HEK293 (cell line): ENCODE results near the gene YWHAG.

Source experiments
- CTCF ChIA-PET: fragments of 350-600 bp; formaldehyde crosslinking; extraction: SDS; loops from one replicate; lab custom pipeline; 2021; ENCODE audit warnings: antibody characterized with exemption; lab: Yijun Ruan, JAX
- POLR2A ChIA-PET: fragments of 300-600 bp; formaldehyde crosslinking; extraction: SDS; loops from one replicate; lab custom pipeline; 2020; ENCODE audit warnings: antibody characterized with exemption, inconsistent platforms; lab: Yijun Ruan, JAX
- H3K27ac ChIP-seq: fragments of 200-500 bp; sonication (Bioruptor generic); 2 replicates; pipeline ENCODE4 v1.5.1; 2014; ENCODE audit warnings: low read depth, low read length, control low read depth, inconsistent platforms; ENCODE audit errors: extremely low read depth
- H3K36me3 ChIP-seq, 2 experiments: fragments of 200-500 bp in 1 of 2; sonication (Bioruptor generic) in 1 of 2; 1 replicate in 1 of 2; 2 replicates in 1 of 2; pipeline ENCODE4 v1.5.1; 2014 to 2017; ENCODE audit warnings: inconsistent platforms in 2 of 2, low read length in 2 of 2; ENCODE audit not compliant: control insufficient read depth in 2 of 2, insufficient read depth in 1 of 2
- H3K4me1 ChIP-seq: fragments of 200-500 bp; sonication (Bioruptor generic); 2 replicates; pipeline ENCODE4 v1.5.1; 2014; ENCODE audit warnings: mild to moderate bottlenecking, low read length, inconsistent platforms; ENCODE audit not compliant: control insufficient read depth, insufficient read depth
- H3K4me3 ChIP-seq: 2 replicates; pipeline ENCODE4 v1.5.1; 2011; ENCODE audit warnings: low read depth, mild to moderate bottlenecking, control low read depth, low read length, moderate library complexity
- H3K9me3 ChIP-seq: fragments of 200-500 bp; sonication (Bioruptor generic); 2 replicates; pipeline ENCODE4 v1.5.1; 2014; ENCODE audit warnings: low read depth, low read length, inconsistent platforms; ENCODE audit not compliant: control insufficient read depth, insufficient read depth
- GLIS2 ChIP-seq: fragments of 450-650 bp; formaldehyde crosslinking; IDR thresholded peaks from 2 replicates; pipeline ENCODE4 v1.5.1; 2016; ENCODE audit warnings: missing biosample characterization, missing genetic modification characterization
- HOXC10 ChIP-seq: sonication (generic); formaldehyde crosslinking; IDR thresholded peaks from 2 replicates; pipeline ENCODE4 v1.8.1; 2023; ENCODE audit warnings: mild to moderate bottlenecking, missing genetic modification reagents
- KLF1 ChIP-seq: fragments of 450-650 bp; formaldehyde crosslinking; IDR thresholded peaks from 2 replicates; pipeline ENCODE4 v1.5.1; 2016; ENCODE audit warnings: missing biosample characterization, missing genetic modification characterization
- KLF16 ChIP-seq: fragments of 450-650 bp; formaldehyde crosslinking; IDR thresholded peaks from 2 replicates; pipeline ENCODE4 v1.5.1; 2017; ENCODE audit warnings: missing biosample characterization, missing genetic modification characterization
- KLF8 ChIP-seq: fragments of 450-650 bp; formaldehyde crosslinking; IDR thresholded peaks from 2 replicates; pipeline ENCODE4 v1.5.1; 2016; ENCODE audit warnings: missing biosample characterization, missing genetic modification characterization
- KLF9 ChIP-seq: fragments of 450-650 bp; formaldehyde crosslinking; IDR thresholded peaks from 2 replicates; pipeline ENCODE4 v1.5.1; 2016; ENCODE audit warnings: missing biosample characterization, missing genetic modification characterization, low read depth
- SETDB1 ChIP-seq: IDR thresholded peaks from one replicate; pipeline ENCODE4 v1.6.1; 2017; ENCODE audit warnings: mild to moderate bottlenecking, low read length, moderate library complexity, mixed read lengths; ENCODE audit not compliant: insufficient read length
- SP2 ChIP-seq: fragments of 450-650 bp; formaldehyde crosslinking; IDR thresholded peaks from 2 replicates; pipeline ENCODE4 v1.5.1; 2016; ENCODE audit warnings: missing biosample characterization, missing genetic modification characterization
- ZBTB17 ChIP-seq: fragments of 450-650 bp; formaldehyde crosslinking; IDR thresholded peaks from 2 replicates; pipeline ENCODE4 v1.5.1; 2016; ENCODE audit warnings: missing biosample characterization, missing genetic modification characterization
- ZBTB21 ChIP-seq: fragments of 450-650 bp; formaldehyde crosslinking; IDR thresholded peaks from 2 replicates; pipeline ENCODE4 v1.5.1; 2017; ENCODE audit warnings: missing biosample characterization, missing genetic modification characterization
- ZBTB48 ChIP-seq: fragments of 450-650 bp; formaldehyde crosslinking; IDR thresholded peaks from 2 replicates; pipeline ENCODE4 v1.5.1; 2016; ENCODE audit warnings: missing biosample characterization, missing genetic modification characterization
- ZBTB8A ChIP-seq: fragments of 450-650 bp; formaldehyde crosslinking; IDR thresholded peaks from 2 replicates; pipeline ENCODE4 v1.5.1; 2016; ENCODE audit warnings: missing biosample characterization, missing genetic modification characterization
- ZEB2 ChIP-seq: fragments of 450-650 bp; formaldehyde crosslinking; IDR thresholded peaks from 2 replicates; pipeline ENCODE4 v1.5.1; 2016; ENCODE audit warnings: missing biosample characterization, missing genetic modification characterization
- ZNF132 ChIP-seq: fragments of 450-650 bp; formaldehyde crosslinking; IDR thresholded peaks from 2 replicates; pipeline ENCODE4 v1.5.1; 2017; ENCODE audit warnings: missing biosample characterization, missing genetic modification characterization, borderline replicate concordance
- ZNF138 ChIP-seq: fragments of 450-650 bp; formaldehyde crosslinking; IDR thresholded peaks from 2 replicates; pipeline ENCODE4 v1.5.1; 2016; ENCODE audit warnings: missing biosample characterization, missing genetic modification characterization, borderline replicate concordance
- ZNF221 ChIP-seq: fragments of 450-650 bp; formaldehyde crosslinking; IDR thresholded peaks from 2 replicates; pipeline ENCODE4 v1.5.1; 2017; ENCODE audit warnings: missing biosample characterization, missing genetic modification characterization, borderline replicate concordance
- ZNF324 ChIP-seq: fragments of 450-650 bp; formaldehyde crosslinking; IDR thresholded peaks from 2 replicates; pipeline ENCODE4 v1.5.1; 2016; ENCODE audit warnings: missing biosample characterization, missing genetic modification characterization
- ZNF335 ChIP-seq: fragments of 450-650 bp; formaldehyde crosslinking; conservative IDR thresholded peaks from 2 replicates; pipeline ENCODE4 v1.5.1; 2016; ENCODE audit warnings: missing biosample characterization, missing genetic modification characterization
- ZNF394 ChIP-seq: fragments of 450-650 bp; formaldehyde crosslinking; IDR thresholded peaks from 2 replicates; pipeline ENCODE4 v1.5.1; 2016; ENCODE audit warnings: missing biosample characterization, missing genetic modification characterization, mild to moderate bottlenecking, moderate library complexity, borderline replicate concordance
- ZNF423 ChIP-seq: fragments of 450-650 bp; formaldehyde crosslinking; IDR thresholded peaks from 2 replicates; pipeline ENCODE4 v1.5.1; 2016; ENCODE audit warnings: missing biosample characterization, missing genetic modification characterization
- ZNF555 ChIP-seq: fragments of 450-650 bp; formaldehyde crosslinking; conservative IDR thresholded peaks from 2 replicates; pipeline ENCODE4 v1.5.1; 2017; ENCODE audit warnings: missing biosample characterization, mild to moderate bottlenecking, missing genetic modification characterization, inconsistent platforms
- ZNF561 ChIP-seq: fragments of 450-650 bp; IDR thresholded peaks from 2 replicates; pipeline ENCODE4 v1.5.1; 2018; ENCODE audit warnings: missing biosample characterization, missing genetic modification characterization, borderline replicate concordance
- ZNF629 ChIP-seq: fragments of 450-650 bp; formaldehyde crosslinking; IDR thresholded peaks from 2 replicates; pipeline ENCODE4 v1.5.1; 2017; ENCODE audit warnings: missing biosample characterization, missing genetic modification characterization
- ZNF654 ChIP-seq: fragments of 450-650 bp; formaldehyde crosslinking; IDR thresholded peaks from 2 replicates; pipeline ENCODE4 v1.5.1; 2016; ENCODE audit warnings: low read depth, missing biosample characterization, missing genetic modification characterization
- ZNF76 ChIP-seq: fragments of 450-650 bp; formaldehyde crosslinking; IDR thresholded peaks from 2 replicates; pipeline ENCODE4; 2016; ENCODE audit warnings: low read depth, missing biosample characterization, missing genetic modification characterization, borderline replicate concordance
- ZNF843 ChIP-seq: fragments of 450-650 bp; formaldehyde crosslinking; IDR thresholded peaks from 2 replicates; pipeline ENCODE4 v1.5.1; 2016; ENCODE audit warnings: missing biosample characterization, missing genetic modification characterization
- TF ChIP-seq, protein P1 (sequence below): fragments of 450-650 bp; formaldehyde crosslinking; IDR thresholded peaks from 2 replicates; pipeline ENCODE4 v1.5.1; 2016; ENCODE audit warnings: missing biosample characterization, missing genetic modification characterization
- TF ChIP-seq, protein P2 (sequence below): fragments of 450-650 bp; formaldehyde crosslinking; IDR thresholded peaks from 2 replicates; pipeline ENCODE4 v1.5.1; 2016; ENCODE audit warnings: missing biosample characterization, missing genetic modification characterization
- TF ChIP-seq, protein P3 (sequence below): fragments of 450-650 bp; formaldehyde crosslinking; IDR thresholded peaks from 2 replicates; pipeline ENCODE4 v1.5.1; 2016; ENCODE audit warnings: missing biosample characterization, missing genetic modification characterization
- TF ChIP-seq, protein P4 (sequence below): fragments of 450-650 bp; formaldehyde crosslinking; IDR thresholded peaks from 2 replicates; pipeline ENCODE4 v1.5.1; 2016; ENCODE audit warnings: missing biosample characterization, missing genetic modification characterization

Gene YWHAG

DNA sequence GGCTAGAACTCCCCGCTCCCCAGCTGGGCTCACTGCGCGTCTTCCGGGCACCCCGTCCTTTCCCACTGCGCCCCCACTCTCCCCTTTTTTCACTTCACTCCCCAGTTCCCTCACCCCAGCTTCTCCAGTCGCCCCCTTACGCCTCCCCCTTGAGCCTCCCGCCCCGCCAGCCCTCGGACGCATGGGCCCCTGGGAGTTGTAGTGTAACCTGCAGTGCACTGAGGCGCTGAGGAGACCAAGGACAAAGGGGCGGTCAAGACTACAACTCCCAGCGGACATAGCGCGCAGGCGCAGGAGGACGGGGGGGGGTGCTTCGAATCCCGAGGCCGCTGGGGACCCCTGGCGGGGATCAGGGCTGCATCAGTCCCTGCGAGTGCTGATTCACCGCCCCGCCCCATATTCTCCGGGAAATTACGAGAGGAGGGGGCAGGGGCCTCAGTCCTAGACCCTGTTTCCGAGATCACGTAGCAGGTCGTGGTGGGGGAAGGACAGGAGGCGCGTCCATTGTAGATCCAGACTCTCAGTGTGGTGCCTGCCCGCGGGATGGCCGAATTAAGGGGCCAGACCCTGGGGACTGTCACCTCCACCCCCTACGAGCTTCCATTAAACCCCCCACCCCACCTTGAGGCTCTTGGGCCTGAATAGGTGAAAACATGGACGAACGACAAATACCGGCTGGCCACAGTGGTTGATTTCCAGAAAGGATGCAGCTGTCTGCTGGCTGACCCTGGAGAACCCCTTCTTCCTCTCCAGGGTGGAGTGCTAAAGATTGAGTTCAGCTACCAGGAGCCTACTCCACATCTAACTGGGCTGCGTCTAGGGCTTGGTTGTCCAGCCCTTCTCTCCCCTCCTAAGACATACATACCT, 553 bp upstream of the YWHAG start:
- ChIA-PET POLR2A (interaction anchor here (0.6 to 1.8 kb wide), 22 partner anchors 8 to 389 kb away, joined by 3 to 24 read pairs (median 4); partner anchors contain the start of genes MDH2, STYXL1 and ZP3), CTCF (interaction anchor here (0.6 to 1.4 kb wide), 6 partner anchors 11 to 65 kb away, joined by 3 to 5 read pairs (median 3); partner anchors contain the start of gene ZP3)
- H3K36me3 ChIP-seq = peaks cover 0 to 26% of the 10 kb centered on the region in 2 experiments
- H3K27ac ChIP-seq = peak overlapping the region; percentile 85
- H3K4me3 ChIP-seq = peak overlapping the region; percentile 100
- H3K9me3 ChIP-seq = no peaks in the 10 kb centered on the region
- peaks cover 4% of the 10 kb centered on the region for H3K4me1 ChIP-seq
- TF ChIP-seq ZNF629 (tag by site-specific recombination) (peak; percentile 27; the same call in 1 of the 2 replicates), ZEB2 (tag by site-specific recombination) (peak; percentile 64), ZBTB21 (tag by site-specific recombination) (0 out of 2 replicates have a peak, but pooled peaks have one; percentile 6), ZBTB17 (tag by site-specific recombination) (peak; percentile 90), ZNF138 (no peak), ZNF394 (peak; percentile 67; the same call in 1 of the 2 replicates), ZNF335 (tag by site-specific recombination) (peak; percentile 86), ZNF132 (tag by site-specific recombination) (no peak), ZNF843 (0 out of 2 replicates have a peak, but pooled peaks have one; percentile 11), ZBTB48 (peak; percentile 93), ZNF423 (tag by site-specific recombination) (peak; percentile 29; the same call in 1 of the 2 replicates), KLF1 (peak; percentile 20; the same call in 1 of the 2 replicates), ZNF76 (peak; percentile 95), KLF8 (tag by site-specific recombination) (peak; percentile 61), GLIS2 (tag by site-specific recombination) (peak; percentile 98), ZNF324 (peak; percentile 31; the same call in 1 of the 2 replicates), ZNF221 (tag by site-specific recombination) (no peak), SP2 (tag by site-specific recombination) (peak; percentile 76), SETDB1 (no peak), ZBTB8A (tag by site-specific recombination) (peak; percentile 72), HOXC10 (CRISPR knock-in tag) (no peak), ZNF555 (tag by site-specific recombination) (no peak), ZNF654 (tag by site-specific recombination) (peak; percentile 44), ZNF561 (no peak; the same call in 1 of the 2 replicates), KLF16 (0 out of 2 replicates have a peak, but pooled peaks have one; percentile 28), KLF9 (tag by site-specific recombination) (peak; percentile 41; the same call in 1 of the 2 replicates)
- TF ChIP-seq, protein P1, sequence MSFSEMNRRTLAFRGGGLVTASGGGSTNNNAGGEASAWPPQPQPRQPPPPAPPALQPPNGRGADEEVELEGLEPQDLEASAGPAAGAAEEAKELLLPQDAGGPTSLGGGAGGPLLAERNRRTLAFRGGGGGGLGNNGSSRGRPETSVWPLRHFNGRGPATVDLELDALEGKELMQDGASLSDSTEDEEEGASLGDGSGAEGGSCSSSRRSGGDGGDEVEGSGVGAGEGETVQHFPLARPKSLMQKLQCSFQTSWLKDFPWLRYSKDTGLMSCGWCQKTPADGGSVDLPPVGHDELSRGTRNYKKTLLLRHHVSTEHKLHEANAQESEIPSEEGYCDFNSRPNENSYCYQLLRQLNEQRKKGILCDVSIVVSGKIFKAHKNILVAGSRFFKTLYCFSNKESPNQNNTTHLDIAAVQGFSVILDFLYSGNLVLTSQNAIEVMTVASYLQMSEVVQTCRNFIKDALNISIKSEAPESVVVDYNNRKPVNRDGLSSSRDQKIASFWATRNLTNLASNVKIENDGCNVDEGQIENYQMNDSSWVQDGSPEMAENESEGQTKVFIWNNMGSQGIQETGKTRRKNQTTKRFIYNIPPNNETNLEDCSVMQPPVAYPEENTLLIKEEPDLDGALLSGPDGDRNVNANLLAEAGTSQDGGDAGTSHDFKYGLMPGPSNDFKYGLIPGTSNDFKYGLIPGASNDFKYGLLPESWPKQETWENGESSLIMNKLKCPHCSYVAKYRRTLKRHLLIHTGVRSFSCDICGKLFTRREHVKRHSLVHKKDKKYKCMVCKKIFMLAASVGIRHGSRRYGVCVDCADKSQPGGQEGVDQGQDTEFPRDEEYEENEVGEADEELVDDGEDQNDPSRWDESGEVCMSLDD = peak; percentile 99
- TF ChIP-seq, protein P2, sequence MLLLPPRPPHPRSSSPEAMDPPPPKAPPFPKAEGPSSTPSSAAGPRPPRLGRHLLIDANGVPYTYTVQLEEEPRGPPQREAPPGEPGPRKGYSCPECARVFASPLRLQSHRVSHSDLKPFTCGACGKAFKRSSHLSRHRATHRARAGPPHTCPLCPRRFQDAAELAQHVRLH (tag by site-specific recombination) = no peak
- TF ChIP-seq, protein P3, sequence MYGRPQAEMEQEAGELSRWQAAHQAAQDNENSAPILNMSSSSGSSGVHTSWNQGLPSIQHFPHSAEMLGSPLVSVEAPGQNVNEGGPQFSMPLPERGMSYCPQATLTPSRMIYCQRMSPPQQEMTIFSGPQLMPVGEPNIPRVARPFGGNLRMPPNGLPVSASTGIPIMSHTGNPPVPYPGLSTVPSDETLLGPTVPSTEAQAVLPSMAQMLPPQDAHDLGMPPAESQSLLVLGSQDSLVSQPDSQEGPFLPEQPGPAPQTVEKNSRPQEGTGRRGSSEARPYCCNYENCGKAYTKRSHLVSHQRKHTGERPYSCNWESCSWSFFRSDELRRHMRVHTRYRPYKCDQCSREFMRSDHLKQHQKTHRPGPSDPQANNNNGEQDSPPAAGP (tag by site-specific recombination) = peak; percentile 37; the same call in 1 of the 2 replicates
- TF ChIP-seq, protein P4, sequence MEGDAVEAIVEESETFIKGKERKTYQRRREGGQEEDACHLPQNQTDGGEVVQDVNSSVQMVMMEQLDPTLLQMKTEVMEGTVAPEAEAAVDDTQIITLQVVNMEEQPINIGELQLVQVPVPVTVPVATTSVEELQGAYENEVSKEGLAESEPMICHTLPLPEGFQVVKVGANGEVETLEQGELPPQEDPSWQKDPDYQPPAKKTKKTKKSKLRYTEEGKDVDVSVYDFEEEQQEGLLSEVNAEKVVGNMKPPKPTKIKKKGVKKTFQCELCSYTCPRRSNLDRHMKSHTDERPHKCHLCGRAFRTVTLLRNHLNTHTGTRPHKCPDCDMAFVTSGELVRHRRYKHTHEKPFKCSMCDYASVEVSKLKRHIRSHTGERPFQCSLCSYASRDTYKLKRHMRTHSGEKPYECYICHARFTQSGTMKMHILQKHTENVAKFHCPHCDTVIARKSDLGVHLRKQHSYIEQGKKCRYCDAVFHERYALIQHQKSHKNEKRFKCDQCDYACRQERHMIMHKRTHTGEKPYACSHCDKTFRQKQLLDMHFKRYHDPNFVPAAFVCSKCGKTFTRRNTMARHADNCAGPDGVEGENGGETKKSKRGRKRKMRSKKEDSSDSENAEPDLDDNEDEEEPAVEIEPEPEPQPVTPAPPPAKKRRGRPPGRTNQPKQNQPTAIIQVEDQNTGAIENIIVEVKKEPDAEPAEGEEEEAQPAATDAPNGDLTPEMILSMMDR (tag by site-specific recombination) = peak; percentile 81
